HG02798 (cell line): ENCODE results near the gene GFRA4.

ENCODE experiments used
- ATAC-seq: cut with Tn5 transposase; IDR thresholded peaks from one replicate; pipeline ENCODE4 v1.9.1; 2021; ENCODE audit warnings: mild to moderate bottlenecking; ENCODE audit not compliant: unreplicated experiment, poor library complexity

Gene GFRA4

GRCh38 chr20:3674995-3675900 is 12.0 kb upstream of the GFRA4 start:
- no peak for ATAC-seq

- no peak for ATAC-seq
Measured at GRCh38 chr20:3674447-3674846, 11.2 kb upstream of the GFRA4 start.

GRCh38 chr20:3673221-3674070 is 10.2 kb upstream of the GFRA4 start:
- no peak for ATAC-seq

GRCh38 chr20:3672547-3673171 is 9.5 kb upstream of the GFRA4 start:
- ATAC-seq: no peak

GRCh38 chr20:3671986-3672546 is 8.9 kb upstream of the GFRA4 start:
- no peak for ATAC-seq

GRCh38 chr20:3670945-3671344 is 7.7 kb upstream of the GFRA4 start:
- ATAC-seq: no peak

- ATAC-seq: no peak
Measured at GRCh38 chr20:3670511-3670910, 7.3 kb upstream of the GFRA4 start.

- ATAC-seq: no peak
Measured at GRCh38 chr20:3669710-3670367, 6.6 kb upstream of the GFRA4 start.

GRCh38 chr20:3667434-3668037 is 4.3 kb upstream of the GFRA4 start:
- ATAC-seq: no peak

GRCh38 chr20:3663858-3664257 is 659 bp upstream of the GFRA4 start:
- ATAC-seq: no peak

GRCh38 chr20:3661814-3662665 is 1.2 kb downstream of the GFRA4 start:
- no peak for ATAC-seq

- no peak for ATAC-seq
Measured at GRCh38 chr20:3661060-3661813, 2.0 kb downstream of the GFRA4 start.

- no peak for ATAC-seq
Measured at GRCh38 chr20:3660262-3661059, 2.7 kb downstream of the GFRA4 start.

GRCh38 chr20:3659492-3660261 is 3.5 kb downstream of the GFRA4 start:
- no peak for ATAC-seq

- ATAC-seq: peak; percentile 76
Measured at GRCh38 chr20:3658716-3659491, 4.3 kb downstream of the GFRA4 start.
